Measurements from ENCODE around the gene CACNA1S.

DNA sequence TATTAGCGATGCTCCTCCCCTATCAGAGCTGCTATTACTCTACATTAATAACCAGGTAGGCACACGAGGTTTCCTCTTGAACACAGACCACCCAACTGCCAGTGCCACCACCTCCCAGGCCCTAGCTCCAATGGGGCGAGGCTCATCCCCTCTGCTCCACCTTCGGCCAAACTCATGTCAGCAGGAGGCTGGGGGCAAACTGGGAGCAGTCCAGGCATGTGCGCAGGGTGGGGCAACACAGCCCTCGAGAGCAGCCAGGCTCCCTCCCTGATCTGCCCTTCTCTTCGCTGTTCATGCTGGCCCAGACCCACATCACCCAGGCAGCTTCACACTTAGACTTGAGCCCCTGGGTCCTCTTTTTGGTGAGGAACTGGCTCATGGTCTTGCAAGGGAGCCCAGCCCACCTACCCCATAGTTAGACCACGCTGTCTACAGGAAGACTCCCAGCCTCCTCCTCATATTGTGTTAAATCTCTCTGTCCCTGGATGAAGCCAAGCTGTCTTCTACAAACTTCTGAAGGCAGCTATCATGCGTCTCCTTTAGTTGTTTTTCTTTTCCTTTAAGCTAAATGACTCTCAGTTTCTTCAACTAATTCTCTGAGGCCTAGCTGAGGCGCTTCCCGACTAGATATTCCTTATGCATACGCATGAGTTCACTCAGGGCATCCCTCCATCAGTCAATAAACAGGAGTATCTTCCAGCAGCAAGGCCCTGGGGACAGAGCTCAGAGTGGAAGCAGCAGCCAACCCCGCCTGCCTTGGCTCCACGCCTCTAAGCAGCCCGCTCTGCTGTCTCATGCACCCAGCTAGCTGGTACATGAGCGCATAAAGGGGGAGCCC, 30.0 kb upstream of the CACNA1S start:
- TF ChIP-seq, protein P1, sequence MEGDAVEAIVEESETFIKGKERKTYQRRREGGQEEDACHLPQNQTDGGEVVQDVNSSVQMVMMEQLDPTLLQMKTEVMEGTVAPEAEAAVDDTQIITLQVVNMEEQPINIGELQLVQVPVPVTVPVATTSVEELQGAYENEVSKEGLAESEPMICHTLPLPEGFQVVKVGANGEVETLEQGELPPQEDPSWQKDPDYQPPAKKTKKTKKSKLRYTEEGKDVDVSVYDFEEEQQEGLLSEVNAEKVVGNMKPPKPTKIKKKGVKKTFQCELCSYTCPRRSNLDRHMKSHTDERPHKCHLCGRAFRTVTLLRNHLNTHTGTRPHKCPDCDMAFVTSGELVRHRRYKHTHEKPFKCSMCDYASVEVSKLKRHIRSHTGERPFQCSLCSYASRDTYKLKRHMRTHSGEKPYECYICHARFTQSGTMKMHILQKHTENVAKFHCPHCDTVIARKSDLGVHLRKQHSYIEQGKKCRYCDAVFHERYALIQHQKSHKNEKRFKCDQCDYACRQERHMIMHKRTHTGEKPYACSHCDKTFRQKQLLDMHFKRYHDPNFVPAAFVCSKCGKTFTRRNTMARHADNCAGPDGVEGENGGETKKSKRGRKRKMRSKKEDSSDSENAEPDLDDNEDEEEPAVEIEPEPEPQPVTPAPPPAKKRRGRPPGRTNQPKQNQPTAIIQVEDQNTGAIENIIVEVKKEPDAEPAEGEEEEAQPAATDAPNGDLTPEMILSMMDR (IDR thresholded peaks at IDR 0.05), result no peak
- TF ChIP-seq POLR2A (IDR thresholded peaks at IDR 0.05) (no peak), POLR2AphosphoS5 (IDR thresholded peaks at IDR 0.05) (no peak), EP300 (IDR thresholded peaks at IDR 0.05) (no peak)

Measured in sigmoid colon (tissue), 4 donors.